ENCODE results near the gene ASPSCR1. TPM values are rescaled to one million over a fixed set of nuclear protein-coding genes. Genes with fewer than 3 reads are reported as not detected.

Gene ASPSCR1
- total and polyA plus RNA-seq, 2 of the 13 experiments (the other 11 are each of a cell fraction or from before 2014, with no cell fraction given): 274 to 314 TPM

- ATAC-seq (peak; percentile 4; the same call in 1 of the 3 replicates), FAIRE-seq (no peak)
- CTCF ChIA-PET (ENCODE audit: low intra/inter-chr PET ratio, low total read pairs): no interaction called here
Measured at GRCh38 chr17:82042649-82043048, 65.2 kb downstream of the ASPSCR1 start.

More at GRCh38 chr17:82042649-82043048, 65.2 kb downstream of the ASPSCR1 start:
- Histone ChIP-seq H3K4me2 (ENCODE audit: low read depth, low read length) (no peak overlapping the region), H3K79me2 (ENCODE audit: insufficient read depth, low read length) (no peaks in the 10 kb centered on the region), H3K4me1 (ENCODE audit: insufficient read depth, low read length) (peaks cover 58% of the 10 kb centered on the region), H4K20me1 (ENCODE audit: insufficient read depth, low read length) (no peaks in the 10 kb centered on the region), H3K27me3 (ENCODE audit: control insufficient read depth in 1 of 2, insufficient read depth in 2 of 2, low read length in 2 of 2) (no peaks in the 10 kb centered on the region), H3K9ac (ENCODE audit: insufficient read depth, low read depth, low read length) (no peak overlapping the region), H2AFZ (ENCODE audit: low read length) (no peak overlapping the region), H3K36me3 (replicated peaks in 1 of 2; ENCODE audit: control insufficient read depth in 1 of 2, insufficient read depth in 2 of 2, low read length in 2 of 2) (peaks cover 2 to 10% of the 10 kb centered on the region in 2 experiments; a peak in 3 of 5 replicates), H3K27ac (ENCODE audit: extremely low read length, insufficient read depth, low read length) (no peak overlapping the region), H3K4me3 (replicated peaks in 1 of 3; ENCODE audit: insufficient read depth in 1 of 3, low read depth in 2 of 3, low read length in 3 of 3) (no peak overlapping the region), H3K9me3 (ENCODE audit: low read length) (no peaks in the 10 kb centered on the region)
- no peak for TF ChIP-seq ZFP41 (CRISPR knock-in tag; IDR thresholded peaks at IDR 0.05; ENCODE audit: borderline replicate concordance)
- TF ChIP-seq ZBTB7A (CRISPR knock-in tag; IDR thresholded peaks at IDR 0.05): 0 out of 2 replicates have a peak, but pooled peaks have one; percentile 33
- peak; percentile 82 for TF ChIP-seq MNT (IDR thresholded peaks at IDR 0.05)
- no peak for TF ChIP-seq MEIS1 (CRISPR knock-in tag; IDR thresholded peaks at IDR 0.05; ENCODE audit: borderline replicate concordance)
- TF ChIP-seq ZNF616 (CRISPR knock-in tag; IDR thresholded peaks at IDR 0.05; ENCODE audit: low read depth): no peak
- TF ChIP-seq POLR2A (IDR thresholded peaks at IDR 0.05; ENCODE audit: insufficient read depth in 1 of 2, low read depth in 2 of 2, low read length in 2 of 2): peak in 1 of 2 experiments; percentile 26; a peak in 1 of 4 replicates
- no peak for TF ChIP-seq ZNF7 (CRISPR knock-in tag; IDR thresholded peaks at IDR 0.05)
- TF ChIP-seq PHF5A (CRISPR knock-in tag; IDR thresholded peaks at IDR 0.05; ENCODE audit: low read depth, unreplicated experiment): no peak
- no peak for TF ChIP-seq ZNF225 (CRISPR knock-in tag; IDR thresholded peaks at IDR 0.05)
- no peak for TF ChIP-seq LRRFIP1 (CRISPR knock-in tag; conservative IDR thresholded peaks at IDR 0.05)
- 0 out of 2 replicates have a peak, but pooled peaks have one; percentile 26 for TF ChIP-seq NRL (CRISPR knock-in tag; IDR thresholded peaks at IDR 0.05; ENCODE audit: borderline replicate concordance)
- POLR2A ChIA-PET: interaction anchor here (0.6 to 2.6 kb wide), 2 partner anchors 14 to 188 kb away, joined by 3 to 12 read pairs; no protein-coding TSS in a partner anchor
- no TSS peak for BruUV-seq (replicated peaks)
- DNase-seq (ENCODE audit: low spot score): no peak
- in situ Hi-C loops (cut with HindIII; ENCODE audit: extremely low pct_ligation_motif_present, low pct_unique_long_range_greater_than_20kb) (no loop called here), intact Hi-C loops (cut with micrococcal nuclease; ENCODE audit: unreplicated experiment) (no loop called here)
- 82% methylated on average over 7 of the region's 9 CpGs for WGBS (ENCODE audit: low lambda C conversion rate)
